ENCODE measurements around the gene LATS2.

GRCh38 chr13:21031594-21032275 lies 29.7 kb downstream of the LATS2 start:
- TF ChIP-seq, protein P1, sequence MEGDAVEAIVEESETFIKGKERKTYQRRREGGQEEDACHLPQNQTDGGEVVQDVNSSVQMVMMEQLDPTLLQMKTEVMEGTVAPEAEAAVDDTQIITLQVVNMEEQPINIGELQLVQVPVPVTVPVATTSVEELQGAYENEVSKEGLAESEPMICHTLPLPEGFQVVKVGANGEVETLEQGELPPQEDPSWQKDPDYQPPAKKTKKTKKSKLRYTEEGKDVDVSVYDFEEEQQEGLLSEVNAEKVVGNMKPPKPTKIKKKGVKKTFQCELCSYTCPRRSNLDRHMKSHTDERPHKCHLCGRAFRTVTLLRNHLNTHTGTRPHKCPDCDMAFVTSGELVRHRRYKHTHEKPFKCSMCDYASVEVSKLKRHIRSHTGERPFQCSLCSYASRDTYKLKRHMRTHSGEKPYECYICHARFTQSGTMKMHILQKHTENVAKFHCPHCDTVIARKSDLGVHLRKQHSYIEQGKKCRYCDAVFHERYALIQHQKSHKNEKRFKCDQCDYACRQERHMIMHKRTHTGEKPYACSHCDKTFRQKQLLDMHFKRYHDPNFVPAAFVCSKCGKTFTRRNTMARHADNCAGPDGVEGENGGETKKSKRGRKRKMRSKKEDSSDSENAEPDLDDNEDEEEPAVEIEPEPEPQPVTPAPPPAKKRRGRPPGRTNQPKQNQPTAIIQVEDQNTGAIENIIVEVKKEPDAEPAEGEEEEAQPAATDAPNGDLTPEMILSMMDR (IDR thresholded peaks at IDR 0.05 in 8 of 11, conservative IDR thresholded peaks at IDR 0.05 in 3 of 11) = no peak
- no peak for TF ChIP-seq POLR2A (IDR thresholded peaks at IDR 0.05)
- no peak for TF ChIP-seq POLR2AphosphoS5 (IDR thresholded peaks at IDR 0.05)
